Skeletal muscle satellite cell (primary cell): Measurements from ENCODE around the gene STEAP3.

Experiments used
- H3K27me3 ChIP-seq: 2 replicates; pipeline ENCODE4 v1.7.0; 2013; ENCODE audit warnings: low read length; ENCODE audit not compliant: control insufficient read depth, insufficient read depth
- H3K36me3 ChIP-seq: 2 replicates; pipeline ENCODE4 v1.7.0; 2013; ENCODE audit warnings: mild to moderate bottlenecking, control low read depth, low read length; ENCODE audit not compliant: insufficient read depth
- H3K4me1 ChIP-seq: 2 replicates; pipeline ENCODE4 v1.7.0; 2013; ENCODE audit warnings: low read length; ENCODE audit not compliant: control insufficient read depth, insufficient read depth
- H3K4me2 ChIP-seq: 2 replicates; pipeline ENCODE4 v1.7.0; 2013; ENCODE audit warnings: mild to moderate bottlenecking, low read length
- H3K4me3 ChIP-seq: 2 replicates; pipeline ENCODE4 v1.7.0; 2013; ENCODE audit warnings: low read length
- H3K9ac ChIP-seq: 2 replicates; pipeline ENCODE4 v1.7.0; 2013; ENCODE audit warnings: mild to moderate bottlenecking, low read depth, low read length, moderate library complexity
- H3K9me3 ChIP-seq: replicated peaks from 2 replicates; pipeline ENCODE4 v1.7.0; 2013; ENCODE audit warnings: mild to moderate bottlenecking, control low read depth, low read length

STEAP3 gene

GRCh38 chr2:119220720-119221301 lies 2.8 kb upstream of the STEAP3 start:
- no peaks in the 10 kb centered on the region for H3K36me3 ChIP-seq
- no peak overlapping the region for H3K4me3 ChIP-seq
- H3K27me3 ChIP-seq, result no peaks in the 10 kb centered on the region
- H3K9me3 ChIP-seq, result no peaks in the 10 kb centered on the region
- H3K4me1 ChIP-seq, result peaks cover 23% of the 10 kb centered on the region
- H3K9ac ChIP-seq, result no peak overlapping the region
- no peak overlapping the region for H3K4me2 ChIP-seq

GRCh38 chr2:119221609-119222008 lies 2.0 kb upstream of the STEAP3 start:
- Histone ChIP-seq H3K4me1 (peaks cover 28% of the 10 kb centered on the region), H3K4me2 (no peak overlapping the region), H3K36me3 (no peaks in the 10 kb centered on the region), H3K27me3 (no peaks in the 10 kb centered on the region), H3K9me3 (no peaks in the 10 kb centered on the region), H3K9ac (no peak overlapping the region), H3K4me3 (no peak overlapping the region)

- Histone ChIP-seq H3K36me3 (no peaks in the 10 kb centered on the region), H3K9me3 (no peaks in the 10 kb centered on the region), H3K4me3 (no peak overlapping the region), H3K9ac (no peak overlapping the region), H3K4me1 (peaks cover 28% of the 10 kb centered on the region), H3K27me3 (no peaks in the 10 kb centered on the region), H3K4me2 (no peak overlapping the region)
These were observed 1.4 kb upstream of the STEAP3 start for GRCh38 chr2:119222213-119222612.

- H3K4me3 ChIP-seq, result peak overlapping the region; percentile 95
- peak overlapping the region; percentile 98 for H3K4me2 ChIP-seq
- H3K9me3 ChIP-seq, result no peaks in the 10 kb centered on the region
- H3K36me3 ChIP-seq, result no peaks in the 10 kb centered on the region
- no peaks in the 10 kb centered on the region for H3K27me3 ChIP-seq
- peak overlapping the region; percentile 86 for H3K9ac ChIP-seq
- peaks cover 28% of the 10 kb centered on the region for H3K4me1 ChIP-seq
These were observed 642 bp upstream of the STEAP3 start for GRCh38 chr2:119222863-119223520.

- Histone ChIP-seq H3K27me3 (no peaks in the 10 kb centered on the region), H3K9me3 (no peaks in the 10 kb centered on the region), H3K9ac (peak overlapping the region; percentile 86), H3K4me2 (peak overlapping the region; percentile 98), H3K4me1 (peaks cover 28% of the 10 kb centered on the region), H3K36me3 (no peaks in the 10 kb centered on the region), H3K4me3 (peak overlapping the region; percentile 95)
These were observed 914 bp downstream of the STEAP3 start for GRCh38 chr2:119224391-119225104.

GRCh38 chr2:119225105-119225865 lies 1.7 kb downstream of the STEAP3 start:
- no peaks in the 10 kb centered on the region for H3K27me3 ChIP-seq
- H3K4me2 ChIP-seq, result peak overlapping the region; percentile 98
- peaks cover 32% of the 10 kb centered on the region for H3K4me1 ChIP-seq
- no peaks in the 10 kb centered on the region for H3K9me3 ChIP-seq
- H3K4me3 ChIP-seq, result peak overlapping the region; percentile 95
- H3K9ac ChIP-seq, result peak overlapping the region; percentile 86
- H3K36me3 ChIP-seq, result no peaks in the 10 kb centered on the region

GRCh38 chr2:119225926-119226325 lies 2.3 kb downstream of the STEAP3 start:
- no peaks in the 10 kb centered on the region for H3K27me3 ChIP-seq
- no peaks in the 10 kb centered on the region for H3K36me3 ChIP-seq
- H3K4me2 ChIP-seq, result peak overlapping the region; percentile 98
- no peak overlapping the region for H3K9ac ChIP-seq
- H3K4me3 ChIP-seq, result no peak overlapping the region
- H3K4me1 ChIP-seq, result peaks cover 39% of the 10 kb centered on the region
- H3K9me3 ChIP-seq, result no peaks in the 10 kb centered on the region

- H3K9me3 ChIP-seq, result no peaks in the 10 kb centered on the region
- H3K9ac ChIP-seq, result no peak overlapping the region
- H3K4me1 ChIP-seq, result peaks cover 53% of the 10 kb centered on the region
- H3K36me3 ChIP-seq, result no peaks in the 10 kb centered on the region
- no peak overlapping the region for H3K4me3 ChIP-seq
- no peaks in the 10 kb centered on the region for H3K27me3 ChIP-seq
- H3K4me2 ChIP-seq, result no peak overlapping the region
These were observed 3.7 kb downstream of the STEAP3 start for GRCh38 chr2:119227346-119227745.

- Histone ChIP-seq H3K27me3 (no peaks in the 10 kb centered on the region), H3K4me3 (no peak overlapping the region), H3K9ac (no peak overlapping the region), H3K36me3 (no peaks in the 10 kb centered on the region), H3K4me1 (peaks cover 59% of the 10 kb centered on the region), H3K4me2 (no peak overlapping the region), H3K9me3 (no peaks in the 10 kb centered on the region)
These were observed 4.5 kb downstream of the STEAP3 start for GRCh38 chr2:119228136-119228535.

GRCh38 chr2:119228964-119229363 lies 5.3 kb downstream of the STEAP3 start:
- Histone ChIP-seq H3K9me3 (no peaks in the 10 kb centered on the region), H3K36me3 (no peaks in the 10 kb centered on the region), H3K4me2 (no peak overlapping the region), H3K27me3 (no peaks in the 10 kb centered on the region), H3K4me1 (peaks cover 63% of the 10 kb centered on the region), H3K9ac (no peak overlapping the region), H3K4me3 (no peak overlapping the region)

GRCh38 chr2:119229716-119230115 lies 6.1 kb downstream of the STEAP3 start:
- Histone ChIP-seq H3K27me3 (no peaks in the 10 kb centered on the region), H3K9ac (no peak overlapping the region), H3K4me3 (no peak overlapping the region), H3K36me3 (no peaks in the 10 kb centered on the region), H3K4me1 (peaks cover 62% of the 10 kb centered on the region), H3K4me2 (no peak overlapping the region), H3K9me3 (no peaks in the 10 kb centered on the region)
